ENCODE data around the gene RAB38. TPM values are rescaled to one million over a fixed set of nuclear protein-coding genes. Genes with fewer than 3 reads are reported as not detected.

Gene RAB38
- total RNA-seq, 1 experiment from 2014 or later: 0.15 TPM

- ATAC-seq (no peak), DNase-seq (ENCODE audit: low read depth, low spot score) (no peak)
- in situ Hi-C loops (cut with HindIII; ENCODE audit: low pct_unique_long_range_greater_than_20kb, low sequenced_read_pairs): no loop called here
- intact Hi-C loops (cut with micrococcal nuclease; ENCODE audit: unreplicated experiment): no loop called here
- H3K9me3 ChIP-seq (ENCODE audit: control insufficient read depth, insufficient read depth, low read depth, low read length): no peaks in the 10 kb centered on the region
- no peaks in the 10 kb centered on the region for H3K4me1 ChIP-seq (ENCODE audit: control insufficient read depth, insufficient read depth, low read length)
- TF ChIP-seq SIN3A (IDR thresholded peaks at IDR 0.05; ENCODE audit: borderline replicate concordance, insufficient read depth, low read depth, low read length) (no peak), CTCF (IDR thresholded peaks at IDR 0.05) (no peak), TCF7L2 (IDR thresholded peaks at IDR 0.05; ENCODE audit: low read depth, low read length) (no peak), POLR2AphosphoS5 (IDR thresholded peaks at IDR 0.05; ENCODE audit: low read depth, low read length) (no peak), REST (IDR thresholded peaks at IDR 0.05; ENCODE audit: insufficient read depth in 1 of 2, low read depth in 2 of 2, low read length in 1 of 2) (no peak)
- H3K4me3 ChIP-seq (ENCODE audit: low read depth in 2 of 2, low read length in 2 of 2): no peak overlapping the region
- POLR2A ChIA-PET: no interaction called here
- CTCF ChIA-PET: interaction anchor here (0.6 kb wide), 1 partner anchor 731 kb away, joined by 3 read pairs; no protein-coding TSS in a partner anchor
- no TSS peak for BruUV-seq (replicated peaks)
- no peak overlapping the region for H3K27ac ChIP-seq (ENCODE audit: low read length)
- no peaks in the 10 kb centered on the region for H3K36me3 ChIP-seq (ENCODE audit: control insufficient read depth, insufficient read depth, low read length)
- H3K27me3 ChIP-seq (ENCODE audit: control insufficient read depth, insufficient read depth, low read length): no peaks in the 10 kb centered on the region
These were observed 22.9 kb downstream of the RAB38 start for GRCh38 chr11:88152381-88152780.

GRCh38 chr11:88151709-88152265 lies 23.5 kb downstream of the RAB38 start:
- ChIA-PET CTCF (no interaction called here), POLR2A (no interaction called here)
- intact Hi-C loops (cut with micrococcal nuclease; ENCODE audit: unreplicated experiment): no loop called here

More at GRCh38 chr11:88151709-88152265, 23.5 kb downstream of the RAB38 start:
- no peaks in the 10 kb centered on the region for H3K4me1 ChIP-seq (ENCODE audit: control insufficient read depth, insufficient read depth, low read length)
- ATAC-seq (no peak), DNase-seq (ENCODE audit: low read depth, low spot score) (no peak)
- no peaks in the 10 kb centered on the region for H3K27me3 ChIP-seq (ENCODE audit: control insufficient read depth, insufficient read depth, low read length)
- no peaks in the 10 kb centered on the region for H3K36me3 ChIP-seq (ENCODE audit: control insufficient read depth, insufficient read depth, low read length)
- in situ Hi-C loops (cut with HindIII; ENCODE audit: low pct_unique_long_range_greater_than_20kb, low sequenced_read_pairs): no loop called here
- H3K4me3 ChIP-seq (ENCODE audit: low read depth in 2 of 2, low read length in 2 of 2): no peak overlapping the region
- H3K27ac ChIP-seq (ENCODE audit: low read length): no peak overlapping the region
- no TSS peak for BruUV-seq (replicated peaks)
- H3K9me3 ChIP-seq (ENCODE audit: control insufficient read depth, insufficient read depth, low read depth, low read length): no peaks in the 10 kb centered on the region
- no peak for TF ChIP-seq SIN3A (IDR thresholded peaks at IDR 0.05; ENCODE audit: borderline replicate concordance, insufficient read depth, low read depth, low read length)
- TF ChIP-seq CTCF (IDR thresholded peaks at IDR 0.05): no peak
- TF ChIP-seq REST (IDR thresholded peaks at IDR 0.05; ENCODE audit: insufficient read depth in 1 of 2, low read depth in 2 of 2, low read length in 1 of 2): no peak
